Ammon's horn (tissue), 1 donor: ENCODE data around the gene GCLC.

Experiments used
- DNase-seq: peaks from one replicate; pipeline ENCODE4 v3.0.0-alpha.2; 2016; ENCODE audit warnings: low spot score

Gene GCLC

DNA sequence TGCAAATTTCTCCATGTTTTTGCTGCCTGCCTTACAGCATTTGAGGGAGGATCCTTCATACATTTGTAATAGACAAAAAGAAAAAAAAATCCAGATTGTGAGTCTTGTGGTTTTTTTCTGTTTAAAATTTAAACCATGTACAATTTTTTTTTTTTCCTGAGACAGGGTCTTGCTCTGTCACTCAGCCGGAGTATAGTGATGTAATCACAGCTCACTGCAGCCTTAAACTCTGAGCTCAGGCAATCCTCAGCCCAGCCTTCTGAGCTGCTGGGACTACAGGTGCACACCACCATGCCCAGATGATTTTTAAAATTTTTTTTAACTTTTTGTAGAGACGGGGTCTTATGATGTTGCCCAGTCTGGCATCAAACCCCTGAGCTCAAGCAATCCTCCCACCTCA, 97.0 kb downstream of the GCLC start:
- no peak for DNase-seq
